ENCODE measurements around the gene ARRB1.
A peak's percentile ranks its signal among the peaks of the same experiment; 100 is the strongest.

ARRB1 gene

GRCh38 chr11:75225794-75226193 is 125.7 kb downstream of the ARRB1 start:
- DNase-seq (ENCODE audit: low read depth in 2 of 2), result no peak

DNA sequence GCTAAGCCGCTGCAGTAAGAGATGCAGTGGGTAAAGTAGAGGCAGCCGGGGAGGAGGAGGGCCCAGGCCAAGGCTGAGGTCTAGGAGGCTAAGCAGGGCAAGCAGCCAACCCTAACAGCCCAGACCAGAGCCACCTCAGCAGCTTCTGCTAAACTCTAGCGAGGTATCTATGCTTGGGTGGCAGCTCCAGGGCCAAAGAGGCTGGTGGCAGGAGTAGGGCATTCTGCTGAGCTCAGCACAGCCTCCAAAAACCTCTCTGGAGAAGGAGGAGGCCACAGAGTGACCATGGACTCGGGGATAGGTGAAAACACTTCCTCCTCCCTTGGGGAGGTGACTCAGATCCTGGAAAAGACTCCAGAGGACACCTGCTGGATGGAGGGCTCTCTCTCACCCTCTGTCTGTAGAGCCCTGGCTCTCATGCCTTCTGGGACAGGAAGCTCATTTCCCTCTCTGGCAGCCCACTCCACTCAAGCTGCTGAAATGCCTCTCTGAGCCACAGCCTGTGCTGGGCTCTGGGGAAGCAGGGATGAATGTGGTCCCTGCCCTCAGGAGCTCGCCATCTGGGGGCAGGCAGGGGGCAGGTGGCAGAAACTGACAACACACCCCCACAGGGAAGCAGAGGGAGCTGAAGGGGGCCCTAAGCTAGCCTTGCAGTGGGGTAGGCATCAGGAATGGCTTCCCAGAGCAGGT is 127.4 kb downstream of the ARRB1 start:
- no peak for DNase-seq (ENCODE audit: low read depth in 2 of 2)

- no peak for DNase-seq (ENCODE audit: low read depth in 2 of 2)
Measured at GRCh38 chr11:75219869-75220268, 131.6 kb downstream of the ARRB1 start.

DNA sequence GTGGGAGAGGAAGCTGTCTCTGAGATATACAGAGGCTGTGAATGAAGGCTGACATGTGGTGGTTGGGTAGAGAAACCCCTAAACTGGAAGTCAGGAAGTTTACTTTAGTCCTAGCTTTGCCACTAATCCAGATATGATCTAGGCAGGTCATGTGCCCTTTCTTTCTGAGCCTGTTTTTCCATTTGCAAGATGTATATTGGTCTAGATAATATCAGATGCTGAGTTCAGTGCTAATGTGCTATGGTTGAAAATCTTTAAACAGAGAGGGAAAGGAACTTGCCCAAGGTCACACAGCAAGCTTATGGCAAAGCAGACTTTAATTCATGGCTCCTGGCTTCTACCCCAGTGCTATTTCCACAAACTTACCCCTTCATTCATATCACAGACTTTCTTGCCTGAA is 136.6 kb downstream of the ARRB1 start:
- no peak for DNase-seq (ENCODE audit: low read depth in 2 of 2)

- DNase-seq (ENCODE audit: low read depth in 2 of 2), result peak; percentile 41 to 43
Measured at GRCh38 chr11:75214411-75214821, 137.0 kb downstream of the ARRB1 start.

All from stimulated activated CD8-positive, alpha-beta memory T cell treated with anti-CD3 and anti-CD28 coated beads, Interleukin-7, amount 100 ng/mL, for 4 hours (primary cell).